NCI-H345 (cell line): ENCODE data around the gene TMEM205.

Experiments
- DNase-seq: peaks from one replicate; lab custom pipeline; 2025; lab: John Stamatoyannopoulos, UW

Gene TMEM205

DNA sequence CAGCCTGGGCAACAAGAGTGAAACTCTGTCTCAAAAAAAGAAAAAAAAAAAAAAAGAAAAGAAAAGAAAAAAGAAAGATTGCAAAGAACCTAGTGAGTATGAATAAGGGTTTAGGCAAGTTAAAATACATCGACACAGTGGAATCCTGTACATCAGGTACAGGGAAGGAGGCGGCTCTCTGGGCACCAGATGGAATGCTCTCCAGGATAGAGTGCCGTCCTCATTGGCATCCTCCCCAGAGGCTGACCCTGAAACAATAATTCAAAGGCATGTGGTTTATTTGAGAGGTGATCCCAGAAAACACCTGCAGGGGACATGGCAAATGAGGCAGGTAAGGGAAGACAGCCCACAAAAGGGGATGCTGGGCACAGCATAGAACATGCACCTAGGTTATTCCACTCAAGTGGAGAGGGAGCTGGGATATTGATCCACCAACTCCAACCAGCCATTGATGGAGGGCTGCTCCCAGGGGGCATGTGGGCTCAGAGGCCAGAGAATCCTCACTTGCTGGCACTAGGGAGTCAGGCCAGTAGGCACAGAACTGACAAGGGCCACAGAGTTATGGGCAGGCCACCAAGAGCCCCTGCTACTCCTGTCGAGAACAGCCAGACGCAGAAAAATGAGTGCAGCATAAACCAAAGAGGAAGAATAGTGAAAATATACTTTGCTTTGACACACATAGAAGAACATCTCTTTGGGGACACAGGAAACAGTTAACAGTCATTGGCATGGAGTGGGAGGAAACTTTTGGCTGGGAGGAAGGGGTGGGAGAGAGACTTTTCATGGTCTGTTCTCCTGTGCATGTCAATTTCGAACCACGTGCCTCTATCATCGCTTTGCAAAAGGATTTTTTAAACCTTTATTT is 45.9 kb downstream of the TMEM205 start:
- no peak for DNase-seq

- no peak for DNase-seq
These were observed 49.8 kb downstream of the TMEM205 start for GRCh38 chr19:11296264-11296663.

DNA sequence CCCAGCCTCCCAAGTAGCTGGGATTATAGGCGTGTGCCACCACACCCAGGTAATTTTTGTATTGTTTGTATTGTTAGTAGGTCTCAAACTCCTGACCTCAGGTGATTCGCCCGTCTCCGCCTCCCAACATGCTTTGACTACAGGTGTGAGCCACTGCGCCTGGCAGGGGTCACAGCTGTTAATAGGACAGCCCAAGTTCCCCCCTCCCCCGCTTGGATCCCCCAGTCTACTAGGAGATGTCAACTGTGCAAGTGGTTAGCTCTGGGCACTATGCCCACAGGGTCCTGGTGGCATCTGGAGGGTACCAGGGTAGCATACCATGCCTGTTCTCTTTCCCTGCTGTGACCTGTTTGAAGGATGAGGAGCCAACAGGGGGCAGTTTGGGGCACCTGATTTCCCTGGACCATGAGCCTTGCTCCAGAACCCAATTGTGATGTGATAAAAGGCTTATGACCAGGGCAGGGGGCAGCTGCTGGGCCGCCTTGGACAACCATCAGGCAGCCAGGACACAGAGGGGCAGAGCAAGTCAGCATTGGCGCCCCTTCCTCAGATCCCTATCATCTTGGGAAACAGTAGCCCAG is 50.3 kb downstream of the TMEM205 start, which contains the start of gene TSPAN16:
TSS of gene TSPAN16 (plus strand) at position 496 of the 581 bp plus-strand sequence. CDS start 138 bp downstream, outside the sequence.
- no peak for DNase-seq

DNA sequence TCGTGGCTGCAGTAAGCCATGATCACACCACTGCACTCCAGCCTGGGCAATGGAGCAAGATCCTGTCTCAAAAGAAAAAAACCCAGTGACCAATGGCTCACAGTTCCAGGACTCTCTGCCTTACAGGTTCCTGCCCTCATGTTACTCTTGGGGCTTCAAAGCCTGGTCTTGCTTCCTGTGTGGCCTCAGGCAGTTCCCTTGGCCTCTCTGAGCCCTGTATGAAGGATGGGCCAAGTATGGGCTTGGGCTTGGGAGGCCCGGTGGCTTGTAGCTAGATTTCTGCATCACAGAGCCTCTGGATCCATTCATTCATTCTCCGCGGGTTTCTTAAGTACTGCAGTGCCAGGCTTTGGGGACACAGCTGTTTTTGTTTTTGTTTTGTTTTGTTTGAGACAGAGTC is 50.9 kb downstream of the TMEM205 start:
- DNase-seq, result no peak

DNA sequence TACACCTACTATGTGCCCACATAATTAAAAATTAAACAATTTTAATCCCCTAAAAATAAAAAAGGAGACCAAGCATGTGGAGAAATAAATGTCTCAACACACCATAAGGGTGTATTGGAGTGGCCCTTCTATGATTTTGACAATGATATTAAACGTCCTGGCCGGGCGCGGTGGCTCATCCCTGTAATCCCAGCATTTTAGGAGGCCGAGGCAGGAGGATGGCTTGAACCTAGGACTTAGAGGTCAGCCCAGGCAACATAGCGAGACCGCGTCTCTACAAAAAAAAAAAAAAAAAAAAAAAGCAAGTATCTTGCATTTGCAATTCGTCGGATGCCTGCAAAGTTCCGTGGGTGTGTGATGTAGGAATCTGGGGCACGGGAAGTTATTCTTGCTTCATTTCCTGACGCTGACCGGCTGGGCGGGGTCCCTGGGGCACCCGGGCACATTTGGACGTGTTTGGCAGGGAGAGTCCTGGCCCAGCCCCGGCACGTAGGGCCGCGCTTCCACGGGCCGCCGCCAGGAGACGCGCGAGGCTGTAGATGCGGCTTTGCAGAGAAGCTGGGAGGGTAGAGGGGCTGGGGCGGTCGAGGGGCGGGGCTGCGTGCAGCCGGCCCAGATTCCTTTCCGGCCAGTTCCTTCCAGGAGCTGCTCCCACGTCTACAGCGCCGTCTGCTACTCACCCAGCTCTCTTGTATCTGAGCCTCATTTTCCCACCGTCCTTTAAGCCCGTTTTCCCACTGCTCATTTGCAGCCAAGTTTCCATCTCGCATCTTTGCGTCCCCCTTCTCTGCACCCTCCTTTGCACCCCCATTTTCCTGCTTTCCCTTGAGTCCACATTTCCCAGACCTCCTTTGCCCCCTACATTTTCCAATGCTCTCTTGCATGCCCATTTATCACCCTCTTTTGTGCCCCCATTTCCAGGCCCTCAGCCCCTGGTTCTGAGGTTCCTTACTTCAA is 52.4 kb downstream of the TMEM205 start:
- DNase-seq, result peak; percentile 38
